ENCODE results near the gene MAEA.

DNA sequence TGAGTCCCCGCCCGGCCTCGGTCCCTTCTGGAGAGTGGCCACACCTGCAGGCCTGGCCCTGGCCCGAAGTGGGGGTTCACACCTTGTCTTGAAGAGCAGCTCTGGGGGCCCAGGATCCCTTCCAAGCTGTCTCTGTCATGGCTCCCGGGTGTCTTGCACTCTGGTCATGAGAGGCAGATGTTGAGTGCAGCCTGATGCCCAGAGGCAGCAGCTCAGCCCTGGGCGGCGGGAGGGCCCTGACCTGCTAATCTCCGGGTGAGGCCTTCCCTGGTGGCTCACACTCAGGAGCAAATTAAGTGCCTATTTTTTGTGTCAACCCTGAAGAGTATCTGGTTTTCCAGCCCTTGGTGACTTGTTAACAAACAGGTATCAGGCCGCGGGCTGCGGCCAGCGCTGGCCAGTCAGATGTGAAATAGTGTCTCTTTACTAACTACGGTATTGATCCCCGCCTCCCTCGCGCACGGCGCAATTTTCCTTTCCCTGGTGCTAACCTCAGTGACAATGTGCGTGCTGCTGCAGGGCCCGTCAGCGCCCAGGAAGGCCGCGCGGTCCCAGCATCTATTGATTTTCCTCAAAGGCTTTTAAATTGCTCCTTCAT is 92.4 kb downstream of the MAEA start:
- no peak for TF ChIP-seq CTCF (conservative IDR thresholded peaks at IDR 0.05; ENCODE audit: low read depth in 2 of 2)
- TF ChIP-seq EZH2 (IDR thresholded peaks at IDR 0.05; ENCODE audit: low read depth, unreplicated experiment) = no peak
